GM18951 (cell line): ENCODE results near the gene ADGRG1.

Experiments
- POLR2A ChIP-seq: IDR thresholded peaks from 4 replicates; pipeline ENCODE4 v1.6.1; 2011; ENCODE audit warnings: mild to moderate bottlenecking; ENCODE audit not compliant: insufficient read length, insufficient read depth; ENCODE audit errors: extremely low read depth
- in situ Hi-C: fragments of 300-500 bp; cut with MboI; formaldehyde crosslinking; loops from one replicate; pipeline ENCODE4 v1.12.0; 2022; ENCODE audit warnings: low sequenced_read_pairs, mixed read lengths, inconsistent platforms; ENCODE audit not compliant: unreplicated experiment

The ADGRG1 gene

DNA sequence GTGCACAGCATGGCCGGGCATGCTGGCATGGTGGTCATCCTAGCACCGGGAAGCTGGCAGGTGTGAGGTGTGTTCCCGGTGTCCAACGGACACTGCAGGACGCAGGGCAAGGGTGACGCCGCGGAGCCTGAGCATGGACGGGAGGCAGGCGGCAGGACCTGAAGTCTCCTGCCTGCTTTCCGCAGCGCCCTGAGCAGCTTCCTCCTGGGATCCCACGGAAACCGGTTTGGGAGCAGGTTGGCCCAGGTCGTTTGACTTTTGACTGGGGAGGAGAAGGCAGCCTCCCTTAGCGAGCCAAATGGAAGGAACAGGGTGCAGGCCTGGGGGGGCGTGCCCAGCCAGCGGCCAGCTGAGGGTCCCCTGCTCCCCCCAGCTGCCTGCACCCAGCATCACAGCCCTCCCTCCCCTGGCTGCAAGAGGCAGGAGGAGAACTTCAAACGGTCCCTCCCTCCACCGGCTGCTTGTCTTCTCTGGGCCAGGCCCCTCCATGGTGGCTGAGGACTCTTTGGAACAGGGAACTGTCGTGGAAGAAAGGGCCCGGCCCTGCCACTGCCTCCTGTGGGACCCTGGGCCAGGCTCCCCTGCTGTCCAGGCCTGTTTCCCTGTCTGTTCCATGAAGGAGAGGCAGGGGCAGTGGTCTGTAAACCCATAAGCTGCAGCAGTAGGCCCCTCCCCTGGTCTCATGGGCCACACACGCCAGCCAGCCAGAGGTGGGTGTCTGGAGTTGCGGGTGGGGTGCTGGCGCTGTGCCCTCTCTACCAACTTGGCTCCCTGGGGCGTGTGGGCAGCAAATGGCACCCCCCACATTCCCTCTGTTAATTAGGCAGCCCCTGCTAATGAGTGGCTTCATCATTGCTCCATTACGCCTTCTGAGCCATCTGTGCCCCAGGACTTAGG lies 7.8 kb upstream of the ADGRG1 start:
- in situ Hi-C loops = no loop called here
- no peak for TF ChIP-seq POLR2A

DNA sequence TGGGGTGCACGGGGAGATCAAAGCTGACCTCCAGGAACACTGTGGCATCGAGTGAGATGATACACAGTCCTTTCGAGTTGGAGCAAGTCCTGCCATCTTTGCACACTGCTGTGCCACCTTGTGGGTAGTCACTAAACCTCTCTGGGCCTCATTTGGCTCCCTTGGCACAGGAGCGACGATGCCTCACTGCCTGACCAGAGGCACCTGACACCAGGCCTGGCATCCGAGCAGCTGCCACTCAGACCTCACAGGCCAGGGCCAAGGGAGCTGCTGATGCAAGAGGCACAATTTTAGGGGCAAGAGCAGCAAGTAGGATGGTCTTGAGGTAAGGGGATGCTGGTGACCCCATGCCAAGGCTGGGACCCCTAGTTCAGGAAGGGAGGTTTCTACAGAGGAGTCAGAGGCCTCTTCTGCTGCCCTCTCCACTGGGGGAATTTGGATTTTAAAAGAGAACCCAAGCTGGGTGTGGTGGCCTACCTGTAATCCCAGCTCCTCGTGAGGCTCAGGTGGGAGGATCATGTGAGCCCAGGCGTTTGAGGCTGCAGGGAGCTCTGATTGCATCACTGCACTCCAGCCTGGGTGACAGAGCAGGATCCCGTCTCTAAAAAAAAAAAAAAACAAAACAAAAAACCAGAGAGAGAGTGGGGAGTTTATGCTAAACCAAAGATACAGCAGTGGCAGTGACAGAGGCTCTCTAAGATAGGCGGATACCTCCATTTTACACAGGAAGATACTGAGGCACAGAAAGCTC lies 6.7 kb upstream of the ADGRG1 start:
- no peak for TF ChIP-seq POLR2A

DNA sequence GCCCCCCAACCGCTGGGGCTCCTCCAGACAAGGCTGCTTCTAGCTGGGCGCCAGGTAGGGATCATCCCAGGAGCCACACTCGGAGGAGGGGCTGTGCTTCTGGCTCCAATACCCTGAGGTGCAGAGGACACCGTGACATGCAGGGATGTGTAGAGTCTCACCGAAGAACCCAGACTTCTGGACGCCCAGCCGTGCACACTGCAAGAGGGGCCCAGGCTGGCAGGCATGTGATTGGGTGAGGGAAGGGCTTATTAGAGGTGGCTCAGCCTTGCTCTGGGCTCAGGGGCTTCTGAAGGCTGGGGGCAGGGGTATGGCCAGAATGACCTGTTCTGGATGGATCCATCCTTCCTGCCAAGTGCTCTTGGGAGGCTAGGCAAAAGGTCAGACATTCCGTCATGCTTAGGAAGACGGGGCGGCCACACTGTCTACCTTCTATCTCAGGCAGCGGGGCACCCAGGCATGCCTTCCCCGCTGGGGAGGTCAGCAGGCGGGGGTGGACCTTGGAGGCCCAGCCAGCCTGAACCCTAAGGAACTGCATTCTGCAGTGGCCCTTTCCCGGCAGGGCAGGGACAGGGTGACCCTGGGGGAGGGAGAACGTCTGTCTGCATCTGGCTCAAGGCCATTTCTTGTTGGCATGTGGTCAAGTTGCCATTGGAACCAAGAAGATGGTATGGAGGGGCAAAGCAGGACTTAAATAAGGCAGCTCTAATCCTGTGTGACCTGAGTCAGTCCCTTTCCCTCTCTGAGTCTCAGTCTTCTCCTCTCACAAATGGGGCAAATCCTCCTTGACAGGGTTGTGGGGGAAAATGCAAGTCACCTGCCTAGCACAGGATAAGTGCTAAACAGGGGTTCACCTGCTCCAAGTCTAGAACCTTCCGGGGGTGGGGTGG lies 5.8 kb upstream of the ADGRG1 start:
- no peak for TF ChIP-seq POLR2A
- in situ Hi-C loops = no loop called here

More for the DNA sequence above, 6.7 kb upstream of the ADGRG1 start:
- in situ Hi-C loops = no loop called here

DNA sequence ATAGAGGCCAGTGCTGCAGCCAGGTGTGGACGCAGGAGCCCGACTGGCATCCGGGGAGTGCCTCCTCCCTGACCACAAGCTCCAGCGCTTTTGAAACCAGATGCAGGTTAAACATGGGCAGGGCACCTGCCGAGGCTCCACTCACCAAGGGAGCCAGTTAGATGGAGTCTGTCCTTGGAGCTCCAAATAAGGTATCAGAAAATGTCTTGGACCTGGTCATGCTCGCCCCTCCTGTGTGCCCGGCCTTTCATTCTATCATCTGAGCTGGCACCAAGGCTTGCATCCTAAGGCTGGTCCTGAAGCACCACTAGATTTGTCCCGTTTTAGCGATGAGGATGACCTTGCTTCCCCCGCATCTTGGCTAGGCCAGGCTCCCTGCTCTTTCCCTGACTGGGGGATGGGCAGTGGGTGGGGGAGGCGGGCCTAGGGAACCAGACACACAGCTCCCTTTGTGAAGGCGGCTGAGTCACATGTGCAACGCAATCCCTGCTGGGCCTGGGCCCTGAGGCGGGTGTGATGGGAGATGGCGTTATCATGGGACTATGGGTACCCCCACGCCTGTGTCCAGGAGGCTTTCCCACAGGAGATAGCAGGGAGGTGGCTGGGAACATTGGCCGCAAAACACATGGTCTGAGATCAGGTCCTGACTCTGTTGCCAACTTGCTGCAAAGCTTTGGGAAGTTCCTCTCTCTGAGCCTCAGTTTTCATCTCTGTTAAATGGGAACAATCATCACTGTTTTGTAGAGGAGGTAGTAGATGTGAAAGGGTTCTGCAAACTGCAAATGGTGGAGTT lies 5.0 kb upstream of the ADGRG1 start:
- in situ Hi-C loops = no loop called here
- TF ChIP-seq POLR2A = no peak

DNA sequence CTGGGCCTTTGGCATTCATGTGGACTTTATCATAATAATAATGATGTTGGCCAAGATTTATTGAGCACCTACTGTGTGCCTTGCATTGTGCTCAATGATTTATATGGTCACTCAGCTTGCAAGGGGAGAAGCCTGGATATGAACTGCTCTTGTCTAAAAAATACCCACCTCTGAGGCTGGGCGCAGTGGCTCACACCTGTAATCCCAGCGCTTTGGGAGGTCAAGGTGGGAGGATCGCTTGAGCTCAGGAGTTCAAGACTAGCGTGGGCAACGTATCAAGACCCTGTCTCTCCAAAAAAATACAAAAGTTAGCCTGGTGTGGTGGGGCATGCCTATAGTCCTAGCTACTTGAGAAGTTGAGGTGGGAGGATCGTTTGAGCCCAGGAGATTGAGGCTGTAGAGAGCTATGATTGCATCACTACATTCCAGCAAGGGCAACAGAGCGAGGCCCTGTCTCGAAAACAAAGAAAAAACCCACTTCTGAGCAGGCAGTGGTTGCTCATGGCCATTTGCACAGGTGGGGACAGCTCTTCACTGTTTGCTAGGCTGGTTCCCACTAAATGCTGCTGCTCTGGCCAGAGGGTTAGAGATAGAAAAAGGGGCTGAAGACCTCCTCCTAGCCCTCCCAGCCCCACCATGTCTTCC lies 4.3 kb upstream of the ADGRG1 start:
- no peak for TF ChIP-seq POLR2A
- in situ Hi-C loops = no loop called here

DNA sequence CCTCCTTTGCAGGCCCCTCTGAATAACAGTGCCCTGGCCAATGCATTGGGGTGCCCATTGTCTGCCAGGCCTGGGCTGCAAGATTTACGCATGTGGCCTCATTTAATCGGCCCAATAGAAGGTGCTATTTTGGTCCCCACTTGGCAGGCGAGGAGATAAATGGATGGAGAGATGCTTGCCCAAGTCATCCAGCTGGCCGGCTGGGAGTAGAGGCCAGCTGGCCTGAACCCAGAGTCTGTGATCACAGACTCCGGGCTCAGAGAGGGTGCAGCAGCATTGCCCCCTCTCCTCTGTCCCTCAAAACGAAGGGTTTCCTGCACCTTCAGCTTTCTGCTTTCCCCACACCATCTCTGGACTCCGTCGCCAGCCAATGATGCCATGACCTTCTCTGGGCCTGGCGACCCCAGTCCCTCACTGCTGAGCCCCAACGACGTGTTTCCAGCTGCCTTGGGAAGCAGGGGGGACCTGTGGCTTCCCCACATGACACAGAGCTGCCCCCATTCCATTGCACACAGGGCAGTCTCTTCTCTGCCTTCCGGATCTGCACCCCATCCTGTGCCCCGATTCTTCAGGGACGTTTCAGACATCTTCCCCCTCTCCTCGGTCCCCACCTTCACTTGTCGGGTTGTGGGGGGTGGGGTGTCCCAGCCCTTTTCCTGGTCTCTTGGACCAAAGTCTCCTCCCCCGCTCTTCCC lies 3.5 kb upstream of the ADGRG1 start:
- in situ Hi-C loops = no loop called here
- TF ChIP-seq POLR2A = no peak

DNA sequence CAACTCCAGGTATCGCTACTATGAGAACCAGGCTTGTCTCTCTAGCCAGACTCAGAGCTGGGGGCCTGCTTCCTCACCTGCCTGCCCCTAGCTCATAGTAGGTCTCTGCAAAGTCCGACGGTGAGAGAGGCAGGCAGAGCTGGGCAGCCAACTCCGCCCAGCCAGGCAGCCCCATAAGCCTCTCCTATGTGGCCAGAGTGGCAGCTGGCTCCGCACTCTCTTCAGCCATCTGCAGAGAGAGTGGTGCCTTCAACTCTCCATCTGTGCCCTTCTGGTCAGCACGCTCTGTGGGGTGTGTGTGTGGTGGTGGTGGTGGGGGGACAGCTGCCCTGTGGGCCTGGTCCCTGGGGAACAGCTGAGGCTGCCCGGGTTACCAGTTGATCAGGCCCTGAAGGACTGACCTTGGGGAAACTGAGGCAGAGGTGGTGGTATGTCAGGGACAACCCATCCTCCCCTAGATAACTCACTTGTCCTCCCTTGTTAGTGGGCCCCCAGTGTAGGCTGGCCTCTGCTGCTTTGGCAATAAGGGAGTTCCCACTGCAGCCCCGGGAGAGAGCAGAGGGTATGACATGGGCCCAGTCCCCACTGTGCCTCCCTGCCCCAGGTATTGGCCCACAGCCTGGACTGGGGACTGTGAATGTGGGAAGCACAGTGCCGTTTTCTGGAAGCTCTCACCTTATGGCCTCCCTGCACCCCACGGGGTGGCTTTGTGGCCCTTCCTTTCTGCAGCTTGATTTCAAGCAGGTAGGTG lies 1.8 kb upstream of the ADGRG1 start:
- no peak for TF ChIP-seq POLR2A
- in situ Hi-C loops = no loop called here

DNA sequence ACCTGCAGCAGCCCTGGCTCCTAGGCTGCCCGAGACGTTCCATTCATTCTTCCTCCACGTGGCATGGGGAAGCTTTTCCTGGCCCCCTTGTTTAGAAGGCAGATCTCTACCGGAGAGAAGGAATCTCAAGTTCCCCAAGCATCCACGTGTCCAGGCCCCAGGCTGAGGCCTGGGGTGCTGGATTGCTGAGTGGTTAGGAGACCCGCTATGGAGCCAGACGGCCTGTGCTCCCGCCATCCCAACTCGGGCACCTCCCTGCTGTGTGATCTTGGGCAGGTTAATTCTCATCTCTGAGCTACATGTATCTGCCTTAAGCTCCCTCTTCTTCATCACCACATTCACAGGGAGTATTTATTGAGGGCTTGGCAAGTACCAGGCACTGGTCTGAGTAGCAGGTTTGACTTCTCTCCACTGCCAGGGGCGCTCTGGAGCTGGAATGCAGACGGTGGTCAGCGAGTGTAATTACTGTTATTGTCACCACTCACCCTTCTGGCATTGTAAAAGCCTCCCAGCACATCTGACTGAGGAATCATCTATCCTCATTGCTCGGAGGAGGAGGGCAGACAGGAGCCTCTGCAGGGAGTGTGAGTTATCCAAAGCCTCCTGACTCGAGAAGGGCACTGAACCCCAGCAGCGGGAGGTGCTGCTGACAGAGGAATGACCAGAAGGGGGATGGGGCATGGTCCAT lies 1.1 kb upstream of the ADGRG1 start:
- in situ Hi-C loops = no loop called here
- TF ChIP-seq POLR2A = no peak

DNA sequence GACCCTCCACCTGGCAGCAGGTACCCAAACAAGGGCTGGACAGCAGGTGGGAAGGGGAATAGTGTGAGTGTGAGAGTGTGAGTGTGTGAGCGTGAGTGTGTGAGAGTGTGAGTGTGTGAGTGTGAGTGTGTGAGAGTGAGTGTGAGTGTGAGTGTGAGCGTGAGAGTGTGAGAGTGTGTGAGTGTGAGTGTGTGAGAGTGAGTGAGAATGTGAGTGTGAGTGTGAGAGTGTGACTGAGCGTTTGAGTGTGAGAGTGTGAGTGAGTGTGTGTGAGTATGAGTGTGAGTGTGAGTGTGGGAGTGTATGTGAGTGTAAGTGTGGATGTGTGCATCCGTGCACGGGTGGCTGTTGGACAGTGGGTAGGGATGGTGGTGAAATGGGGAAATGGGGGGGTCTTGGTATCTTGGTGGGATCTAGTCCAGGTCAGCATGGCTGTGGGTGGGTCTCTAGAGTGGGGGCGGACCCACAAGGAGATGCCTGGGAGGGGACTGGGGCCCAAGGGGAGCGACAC lies 408 bp downstream of the ADGRG1 start:
- in situ Hi-C loops = no loop called here
- no peak for TF ChIP-seq POLR2A
